MM.1S (cell line): ENCODE results near the gene ST6GAL1.
A peak's percentile ranks its signal among the peaks of the same experiment; 100 is the strongest.

ENCODE experiments used
- DNase-seq: peaks from one replicate; pipeline ENCODE4 v3.0.0-alpha.2; 2015
- H2AFZ ChIP-seq: fragments of 300-600 bp; sonication (generic); 2 replicates; pipeline ENCODE4 v1.6.0; 2016; ENCODE audit warnings: antibody characterized with exemption, low read length
- H3F3A ChIP-seq: fragments of 300-600 bp; sonication (generic); 2 replicates; pipeline ENCODE4 v1.6.1; 2016; ENCODE audit warnings: mild to moderate bottlenecking, antibody characterized with exemption, low read length, moderate library complexity, mixed read lengths; ENCODE audit not compliant: insufficient read depth
- H3K27ac ChIP-seq: fragments of 300-600 bp; sonication (generic); 2 replicates; pipeline ENCODE4 v1.5.1; 2016; ENCODE audit warnings: mild to moderate bottlenecking, low read length
- H3K27me3 ChIP-seq: fragments of 300-600 bp; sonication (generic); replicated peaks from 2 replicates; pipeline ENCODE4 v1.6.0; 2016; ENCODE audit warnings: low read length; ENCODE audit not compliant: insufficient read depth
- H3K36me3 ChIP-seq: fragments of 300-600 bp; sonication (generic); replicated peaks from 2 replicates; pipeline ENCODE4 v1.6.1; 2016; ENCODE audit warnings: mild to moderate bottlenecking, low read length, mixed read lengths; ENCODE audit not compliant: insufficient read depth
- H3K4me1 ChIP-seq: fragments of 300-600 bp; sonication (generic); 2 replicates; pipeline ENCODE4 v1.6.1; 2016; ENCODE audit warnings: low read length, mixed read lengths
- H3K4me2 ChIP-seq: fragments of 300-600 bp; sonication (generic); 2 replicates; pipeline ENCODE4 v1.6.0; 2016; ENCODE audit warnings: low read depth, low read length
- H3K4me3 ChIP-seq: fragments of 300-600 bp; sonication (generic); 2 replicates; pipeline ENCODE4 v1.5.1; 2016; ENCODE audit warnings: low read length, mixed read lengths
- H3K79me2 ChIP-seq: fragments of 300-600 bp; sonication (generic); 2 replicates; pipeline ENCODE4 v1.6.1; 2016; ENCODE audit warnings: mixed run types, low read length, mixed read lengths
- H3K9ac ChIP-seq: fragments of 300-600 bp; sonication (generic); 2 replicates; pipeline ENCODE4 v1.6.1; 2016; ENCODE audit warnings: low read length, mixed read lengths
- H3K9me2 ChIP-seq: fragments of 300-600 bp; sonication (generic); replicated peaks from 2 replicates; pipeline ENCODE4 v1.6.1; 2016; ENCODE audit warnings: mild to moderate bottlenecking, low read length, mixed read lengths; ENCODE audit not compliant: insufficient read depth
- H3K9me3 ChIP-seq: fragments of 300-600 bp; sonication (generic); replicated peaks from 2 replicates; pipeline ENCODE4 v1.6.1; 2016; ENCODE audit warnings: mild to moderate bottlenecking, low read length, mixed read lengths; ENCODE audit not compliant: insufficient read depth
- H4K20me1 ChIP-seq: fragments of 300-600 bp; sonication (generic); 2 replicates; pipeline ENCODE4 v1.6.1; 2016; ENCODE audit warnings: mild to moderate bottlenecking, low read length, moderate library complexity, mixed read lengths; ENCODE audit not compliant: insufficient read depth
- EZH2 ChIP-seq: fragments of 300-600 bp; sonication (generic); optimal IDR thresholded peaks from 2 replicates; pipeline ENCODE3; 2017; ENCODE audit warnings: low read depth, mild to moderate bottlenecking, antibody characterized with exemption, low read length, mixed read lengths
- EZH2phosphoT487 ChIP-seq: fragments of 300-600 bp; sonication (generic); IDR thresholded peaks from 2 replicates; pipeline ENCODE4 v1.6.1; 2018; ENCODE audit warnings: antibody characterized with exemption, low read length
- TF ChIP-seq, protein P1 (sequence below): fragments of 300-600 bp; sonication (generic); IDR thresholded peaks from 2 replicates; pipeline ENCODE4 v1.5.1; 2016; ENCODE audit warnings: antibody characterized with exemption, low read length, mixed read lengths

Gene ST6GAL1

DNA sequence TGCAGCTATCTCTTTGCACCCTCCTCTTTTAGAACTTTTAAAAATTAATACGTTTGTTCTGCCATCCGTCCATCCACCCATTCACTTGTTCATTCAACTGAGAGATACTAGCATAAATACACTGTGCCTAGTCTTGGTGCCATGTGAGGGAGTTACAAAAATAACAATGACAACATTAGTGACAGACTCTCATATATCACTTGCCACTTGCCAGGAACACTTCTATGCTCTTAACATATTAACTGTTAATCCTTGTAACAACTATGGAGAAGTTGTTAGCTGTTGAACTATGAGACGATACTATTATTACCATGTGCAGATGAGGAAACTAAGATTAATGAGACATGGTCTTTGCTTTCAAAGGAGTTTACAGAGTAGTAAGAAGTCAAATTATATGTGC is 175.4 kb downstream of the ST6GAL1 start:
- Histone ChIP-seq H3K4me2 (no peak overlapping the region), H3K27ac (no peak overlapping the region), H3K79me2 (0 out of 2 replicates have a peak, but pooled peaks cover under 1% of the 10 kb centered on the region), H4K20me1 (no peaks in the 10 kb centered on the region), H3K4me3 (no peak overlapping the region), H3K9me3 (no peaks in the 10 kb centered on the region), H3K4me1 (peaks cover 40% of the 10 kb centered on the region), H3K36me3 (no peaks in the 10 kb centered on the region), H2AFZ (no peak overlapping the region), H3K9me2 (no peaks in the 10 kb centered on the region), H3K9ac (no peak overlapping the region), H3F3A (peaks cover 30% of the 10 kb centered on the region), H3K27me3 (no peaks in the 10 kb centered on the region)
- DNase-seq = no peak
- no peak for TF ChIP-seq EZH2phosphoT487
- TF ChIP-seq, protein P1, sequence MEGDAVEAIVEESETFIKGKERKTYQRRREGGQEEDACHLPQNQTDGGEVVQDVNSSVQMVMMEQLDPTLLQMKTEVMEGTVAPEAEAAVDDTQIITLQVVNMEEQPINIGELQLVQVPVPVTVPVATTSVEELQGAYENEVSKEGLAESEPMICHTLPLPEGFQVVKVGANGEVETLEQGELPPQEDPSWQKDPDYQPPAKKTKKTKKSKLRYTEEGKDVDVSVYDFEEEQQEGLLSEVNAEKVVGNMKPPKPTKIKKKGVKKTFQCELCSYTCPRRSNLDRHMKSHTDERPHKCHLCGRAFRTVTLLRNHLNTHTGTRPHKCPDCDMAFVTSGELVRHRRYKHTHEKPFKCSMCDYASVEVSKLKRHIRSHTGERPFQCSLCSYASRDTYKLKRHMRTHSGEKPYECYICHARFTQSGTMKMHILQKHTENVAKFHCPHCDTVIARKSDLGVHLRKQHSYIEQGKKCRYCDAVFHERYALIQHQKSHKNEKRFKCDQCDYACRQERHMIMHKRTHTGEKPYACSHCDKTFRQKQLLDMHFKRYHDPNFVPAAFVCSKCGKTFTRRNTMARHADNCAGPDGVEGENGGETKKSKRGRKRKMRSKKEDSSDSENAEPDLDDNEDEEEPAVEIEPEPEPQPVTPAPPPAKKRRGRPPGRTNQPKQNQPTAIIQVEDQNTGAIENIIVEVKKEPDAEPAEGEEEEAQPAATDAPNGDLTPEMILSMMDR = no peak
- no peak for TF ChIP-seq EZH2

DNA sequence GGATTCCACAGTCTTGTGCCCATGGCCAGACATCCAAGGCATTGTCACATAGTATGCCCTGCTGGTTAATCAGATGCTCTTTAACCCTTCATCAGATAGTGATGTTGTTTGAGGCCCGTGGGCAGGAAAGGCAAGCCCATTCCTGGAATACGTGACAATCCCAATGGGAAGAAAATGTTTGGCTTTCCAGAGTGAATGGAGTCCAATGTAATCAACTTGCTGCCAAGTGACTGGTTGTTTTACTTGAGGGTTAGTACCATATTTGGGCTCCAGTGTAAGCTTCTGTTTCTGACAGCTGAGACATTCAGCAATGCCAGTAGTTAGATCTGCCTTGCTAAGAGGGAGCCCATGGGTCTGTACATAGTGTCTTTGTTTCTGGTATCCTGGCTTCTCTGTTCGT is 177.7 kb downstream of the ST6GAL1 start:
- H3K4me3 ChIP-seq = no peak overlapping the region
- no peak for TF ChIP-seq EZH2
- TF ChIP-seq, protein P1 = no peak

DNA sequence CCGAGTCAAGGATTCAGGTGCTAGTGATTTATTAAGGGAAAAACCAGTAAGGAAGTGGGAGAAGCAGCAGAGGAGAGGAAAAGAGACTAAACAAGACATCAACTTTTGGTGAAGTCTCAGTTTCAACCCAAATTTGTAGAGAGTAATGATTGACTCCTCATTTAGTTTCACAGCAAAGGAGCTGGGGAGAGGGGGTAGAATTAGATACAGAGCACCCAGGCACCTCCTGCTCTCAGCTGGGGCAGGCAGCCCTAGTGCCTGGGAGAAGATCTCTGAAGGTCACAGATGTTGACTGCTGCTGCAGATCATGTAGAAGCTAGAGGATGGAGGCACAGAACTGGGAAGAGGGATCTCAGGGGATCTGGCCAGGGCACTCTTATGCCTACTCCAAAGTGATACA is 179.8 kb downstream of the ST6GAL1 start:
- Histone ChIP-seq H4K20me1 (no peaks in the 10 kb centered on the region), H3K9me2 (no peaks in the 10 kb centered on the region), H3K79me2 (no peaks in the 10 kb centered on the region), H3K9ac (no peak overlapping the region), H3F3A (peaks cover 10% of the 10 kb centered on the region), H3K27ac (peak overlapping the region; percentile 7; the same call in 1 of the 2 replicates), H3K27me3 (no peaks in the 10 kb centered on the region), H3K4me1 (peaks cover 32% of the 10 kb centered on the region), H3K4me3 (no peak overlapping the region), H3K9me3 (no peaks in the 10 kb centered on the region), H3K4me2 (peak overlapping the region; percentile 22; the same call in 1 of the 2 replicates), H3K36me3 (no peaks in the 10 kb centered on the region), H2AFZ (no peak overlapping the region)
- TF ChIP-seq, protein P1 = no peak
- no peak for TF ChIP-seq EZH2
- no peak for TF ChIP-seq EZH2phosphoT487
- no peak for DNase-seq

More for the DNA sequence above, 177.7 kb downstream of the ST6GAL1 start:
- no peaks in the 10 kb centered on the region for H3K36me3 ChIP-seq
- H3K4me2 ChIP-seq = no peak overlapping the region
- H3K9me2 ChIP-seq = no peaks in the 10 kb centered on the region
- peaks cover 10% of the 10 kb centered on the region for H3F3A ChIP-seq
- no peaks in the 10 kb centered on the region for H3K9me3 ChIP-seq
- H4K20me1 ChIP-seq = no peaks in the 10 kb centered on the region
- H3K79me2 ChIP-seq = no peaks in the 10 kb centered on the region
- no peaks in the 10 kb centered on the region for H3K27me3 ChIP-seq
- no peak overlapping the region for H3K9ac ChIP-seq
- no peak for DNase-seq
- no peak overlapping the region for H3K27ac ChIP-seq
- no peak overlapping the region for H2AFZ ChIP-seq
- peaks cover 32% of the 10 kb centered on the region for H3K4me1 ChIP-seq
